Measurements from ENCODE around the gene TMEM140. TPM values are rescaled to one million over a fixed set of nuclear protein-coding genes. Genes with fewer than 3 reads are reported as not detected.

TMEM140 gene
- total RNA-seq, 1 experiment from 2014 or later: 3.2 TPM

- ChIA-PET POLR2A (no interaction called here), CTCF (interaction anchor here (0.6 kb wide), 1 partner anchor 551 kb away, joined by 9 read pairs; no protein-coding TSS in a partner anchor)
- TF ChIP-seq REST (IDR thresholded peaks at IDR 0.05; ENCODE audit: insufficient read depth in 1 of 2, low read depth in 2 of 2, low read length in 1 of 2) (no peak), TCF7L2 (IDR thresholded peaks at IDR 0.05; ENCODE audit: low read depth, low read length) (no peak), POLR2AphosphoS5 (IDR thresholded peaks at IDR 0.05; ENCODE audit: low read depth, low read length) (no peak), SIN3A (IDR thresholded peaks at IDR 0.05; ENCODE audit: borderline replicate concordance, insufficient read depth, low read depth, low read length) (no peak)
- TF ChIP-seq, protein P1, sequence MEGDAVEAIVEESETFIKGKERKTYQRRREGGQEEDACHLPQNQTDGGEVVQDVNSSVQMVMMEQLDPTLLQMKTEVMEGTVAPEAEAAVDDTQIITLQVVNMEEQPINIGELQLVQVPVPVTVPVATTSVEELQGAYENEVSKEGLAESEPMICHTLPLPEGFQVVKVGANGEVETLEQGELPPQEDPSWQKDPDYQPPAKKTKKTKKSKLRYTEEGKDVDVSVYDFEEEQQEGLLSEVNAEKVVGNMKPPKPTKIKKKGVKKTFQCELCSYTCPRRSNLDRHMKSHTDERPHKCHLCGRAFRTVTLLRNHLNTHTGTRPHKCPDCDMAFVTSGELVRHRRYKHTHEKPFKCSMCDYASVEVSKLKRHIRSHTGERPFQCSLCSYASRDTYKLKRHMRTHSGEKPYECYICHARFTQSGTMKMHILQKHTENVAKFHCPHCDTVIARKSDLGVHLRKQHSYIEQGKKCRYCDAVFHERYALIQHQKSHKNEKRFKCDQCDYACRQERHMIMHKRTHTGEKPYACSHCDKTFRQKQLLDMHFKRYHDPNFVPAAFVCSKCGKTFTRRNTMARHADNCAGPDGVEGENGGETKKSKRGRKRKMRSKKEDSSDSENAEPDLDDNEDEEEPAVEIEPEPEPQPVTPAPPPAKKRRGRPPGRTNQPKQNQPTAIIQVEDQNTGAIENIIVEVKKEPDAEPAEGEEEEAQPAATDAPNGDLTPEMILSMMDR (IDR thresholded peaks at IDR 0.05): no peak
- intact Hi-C loops (cut with micrococcal nuclease; ENCODE audit: unreplicated experiment): no loop called here
- DNase-seq (ENCODE audit: low read depth, low spot score) (no peak), ATAC-seq (no peak)
- BruUV-seq (replicated peaks): no TSS peak
- in situ Hi-C loops (cut with HindIII; ENCODE audit: low pct_unique_long_range_greater_than_20kb, low sequenced_read_pairs): no loop called here
- no peaks in the 10 kb centered on the region for H3K4me1 ChIP-seq (ENCODE audit: control insufficient read depth, insufficient read depth, low read length)
- no peak overlapping the region for H3K4me3 ChIP-seq (ENCODE audit: low read depth in 2 of 2, low read length in 2 of 2)
- peaks cover 10% of the 10 kb centered on the region; the same call in 1 of the 2 replicates for H3K9me3 ChIP-seq (ENCODE audit: control insufficient read depth, insufficient read depth, low read depth, low read length)
- no peaks in the 10 kb centered on the region for H3K36me3 ChIP-seq (ENCODE audit: control insufficient read depth, insufficient read depth, low read length)
- H3K27ac ChIP-seq (ENCODE audit: low read length): no peak overlapping the region
- H3K27me3 ChIP-seq (ENCODE audit: control insufficient read depth, insufficient read depth, low read length): no peaks in the 10 kb centered on the region
Observed at GRCh38 chr7:135159359-135160085, 11.7 kb downstream of the TMEM140 start.

DNA sequence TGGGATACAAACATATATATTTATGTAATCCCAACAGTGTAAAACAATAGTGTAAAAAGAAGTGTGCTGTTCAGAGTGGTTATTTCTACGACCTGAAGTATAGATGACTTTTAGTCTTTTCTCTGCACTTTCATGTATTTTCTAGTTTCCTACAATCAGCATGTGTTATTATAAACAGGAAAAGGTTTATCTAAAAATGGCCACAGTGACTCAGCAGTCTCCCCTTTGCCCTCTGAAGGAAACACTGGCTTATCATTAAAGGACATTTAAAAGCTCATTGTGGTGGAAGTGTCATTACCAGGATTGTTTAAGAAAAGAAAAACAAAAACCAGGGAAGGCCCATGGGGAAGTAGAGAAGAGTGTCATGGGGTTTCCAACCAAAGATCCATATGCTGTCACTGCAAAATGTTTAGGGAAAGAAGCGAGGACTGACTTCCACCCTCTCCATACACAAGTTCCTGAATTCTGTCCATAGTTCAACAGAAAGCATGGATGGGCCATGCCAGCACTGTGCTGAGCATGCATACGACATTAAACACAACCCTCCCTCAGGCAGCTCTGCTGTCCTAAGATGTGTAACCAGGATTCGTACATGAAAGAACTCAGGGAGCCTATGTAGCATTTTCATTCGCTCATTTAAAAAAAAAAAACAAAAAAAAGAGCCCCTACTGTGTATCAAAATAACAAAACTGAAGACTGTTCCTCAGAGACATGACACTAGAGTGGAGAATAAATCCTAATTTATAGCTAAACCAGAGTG is 12.4 kb downstream of the TMEM140 start:
- no peak overlapping the region for H3K27ac ChIP-seq (ENCODE audit: low read length)
- no peaks in the 10 kb centered on the region for H3K27me3 ChIP-seq (ENCODE audit: control insufficient read depth, insufficient read depth, low read length)
- DNase-seq (ENCODE audit: low read depth, low spot score) (no peak), ATAC-seq (no peak)
- in situ Hi-C loops (cut with HindIII; ENCODE audit: low pct_unique_long_range_greater_than_20kb, low sequenced_read_pairs): no loop called here
- no peaks in the 10 kb centered on the region for H3K4me1 ChIP-seq (ENCODE audit: control insufficient read depth, insufficient read depth, low read length)
- ChIA-PET POLR2A (interaction anchor here (0.7 kb wide), 1 partner anchor 28 kb away, joined by 4 read pairs; no protein-coding TSS in a partner anchor), CTCF (interaction anchor here (0.6 kb wide), 1 partner anchor 528 kb away, joined by 7 read pairs; no protein-coding TSS in a partner anchor)
- no peaks in the 10 kb centered on the region for H3K36me3 ChIP-seq (ENCODE audit: control insufficient read depth, insufficient read depth, low read length)
- H3K9me3 ChIP-seq (ENCODE audit: control insufficient read depth, insufficient read depth, low read depth, low read length): peaks cover 10% of the 10 kb centered on the region; the same call in 1 of the 2 replicates
- no peak for TF ChIP-seq TCF7L2 (IDR thresholded peaks at IDR 0.05; ENCODE audit: low read depth, low read length)
- TF ChIP-seq REST (IDR thresholded peaks at IDR 0.05; ENCODE audit: insufficient read depth in 1 of 2, low read depth in 2 of 2, low read length in 1 of 2): no peak
- TF ChIP-seq, protein P1 (IDR thresholded peaks at IDR 0.05): no peak
- no peak for TF ChIP-seq SIN3A (IDR thresholded peaks at IDR 0.05; ENCODE audit: borderline replicate concordance, insufficient read depth, low read depth, low read length)
- TF ChIP-seq POLR2AphosphoS5 (IDR thresholded peaks at IDR 0.05; ENCODE audit: low read depth, low read length): no peak
- no TSS peak for BruUV-seq (replicated peaks)
- intact Hi-C loops (cut with micrococcal nuclease; ENCODE audit: unreplicated experiment): no loop called here
- no peak overlapping the region for H3K4me3 ChIP-seq (ENCODE audit: low read depth in 2 of 2, low read length in 2 of 2)

Measured in Panc1 (cell line).